Lung (tissue), 16 donors: ENCODE measurements around the gene EZR. TPM values are rescaled to one million over a fixed set of nuclear protein-coding genes. Genes with fewer than 3 reads are reported as not detected.

Experiments
- ATAC-seq: fragments of 200-7000 bp; cut with Tn5 transposase; one replicate; pipeline ENCODE4 v1.9.1; 2020; ENCODE audit warnings: moderate number of reproducible peaks; ENCODE audit not compliant: insufficient read depth, low FRiP score
- DNase-seq, 3 donors: peaks; one replicate each; pipeline ENCODE4 v3.0.0-alpha.2; 2013 to 2017
- H3K27ac ChIP-seq, 2 donors: one replicate each; pipeline ENCODE4 v1.5.1; 2013; ENCODE audit warnings: mild to moderate bottlenecking in 2 of 2, moderate library complexity in 2 of 2, control low read depth in 1 of 2, inconsistent platforms in 1 of 2, low read depth in 1 of 2, low read length in 1 of 2
- H3K27me3 ChIP-seq, 3 donors: one replicate each; pipeline ENCODE4 v1.5.1; 2013; ENCODE audit warnings: low read length in 2 of 3; ENCODE audit not compliant: control insufficient read depth in 3 of 3, insufficient read depth in 3 of 3
- H3K36me3 ChIP-seq, 4 donors: one replicate each; pipeline ENCODE4 v1.5.1; 2013; ENCODE audit warnings: low read length in 4 of 4, mild to moderate bottlenecking in 1 of 4, moderate library complexity in 1 of 4; ENCODE audit not compliant: control insufficient read depth in 4 of 4, insufficient read depth in 4 of 4
- H3K4me1 ChIP-seq, 5 donors: one replicate each; pipeline ENCODE4 v1.5.1; 2013; ENCODE audit warnings: low read length in 5 of 5, mild to moderate bottlenecking in 2 of 5, moderate library complexity in 1 of 5; ENCODE audit not compliant: control insufficient read depth in 5 of 5, insufficient read depth in 5 of 5
- H3K4me3 ChIP-seq: one replicate; pipeline ENCODE4 v1.5.1; 2013; ENCODE audit warnings: mild to moderate bottlenecking, control low read depth, moderate library complexity
- H3K9ac ChIP-seq, 2 donors: one replicate each; pipeline ENCODE4 v1.5.1; 2013; ENCODE audit warnings: low read length in 2 of 2, control low read depth in 1 of 2; ENCODE audit not compliant: insufficient read depth in 1 of 2
- H3K9me3 ChIP-seq, 4 donors: one replicate each; pipeline ENCODE4 v1.5.1; 2013; ENCODE audit warnings: low read length in 3 of 4, mild to moderate bottlenecking in 1 of 4, moderate library complexity in 1 of 4; ENCODE audit not compliant: control insufficient read depth in 4 of 4, insufficient read depth in 3 of 4
- CTCF ChIP-seq: IDR thresholded peaks from 2 replicates; pipeline ENCODE4 v1.5.1; 2012; ENCODE audit warnings: mild to moderate bottlenecking; ENCODE audit errors: control extremely low read depth, extremely low read depth
- WGBS, 2 donors: extraction: QIAGEN DNeasy Blood & Tissue Kit; methylation state at CpG; one replicate each; pipeline ENCODE4 v1.1.7; 2013; 5-methylcytosine and 5-hydroxymethylcytosine counted together
- long read RNA-seq, 5 donors: transcript quantifications; one replicate each; lab custom pipeline, GENCODE V29; 2026
- polyA plus RNA-seq, 2 donors: library from polyadenylated mRNA; stranded (reverse); fragments of 200-250 nt; gene quantifications; one replicate each; pipeline ENCODE4 v1.2.1, GENCODE V29; 2013
- total RNA-seq, 2 donors: library from RNA; depleted of rRNA in 1 of 2; stranded (reverse); fragments of >200 nt in 1 of 2; gene quantifications; one replicate each; pipeline ENCODE4 v1.2.1, GENCODE V29; 2014 to 2021
- donor health status: control.
- donor health status: control.
- donor health status: Bipolar disorder and iron deficiency.
- donor health status: healthy.
- donor health status: DM: yes; HTN: yes; CAD: no.

The EZR gene
- 100 to 1,000 TPM; 168 to 452 TPM for total RNA-seq
- polyA plus RNA-seq = 100 to 1,000 TPM; 173 to 222 TPM
- long read RNA-seq, donor 1, transcript EZR-202 (14 exons, 3,096 nt) = major isoform, 21 of 79 reads
- long read RNA-seq, donor 1, transcript EZR-201 (13 exons, 3,068 nt) = minor isoform, 7 of 79 reads
- long read RNA-seq, donor 1, partial matches to known transcripts = 51 of 79 reads
- long read RNA-seq, donor 1, other reads (novel, unspliced or antisense) = 0 of 79 reads
- long read RNA-seq, donor 2, partial matches to known transcripts = 23 of 30 reads
- long read RNA-seq, donor 2, other reads (novel, unspliced or antisense) = 0 of 30 reads
- long read RNA-seq, donor 3, transcript EZR-202 (14 exons, 3,096 nt) = major isoform, 12 of 52 reads
- long read RNA-seq, donor 3, partial matches to known transcripts = 34 of 52 reads
- long read RNA-seq, donor 3, other reads (novel, unspliced or antisense) = 5 of 52 reads
- long read RNA-seq, donor 4, transcript EZR-201 (13 exons, 3,068 nt) = major isoform, 7 of 22 reads
- long read RNA-seq, donor 4, partial matches to known transcripts = 12 of 22 reads
- long read RNA-seq, donor 4, other reads (novel, unspliced or antisense) = 0 of 22 reads
- long read RNA-seq, donor 5, transcript EZR-202 (14 exons, 3,096 nt) = major isoform, 19 of 109 reads
- long read RNA-seq, donor 5, transcript EZR-201 (13 exons, 3,068 nt) = minor isoform, 7 of 109 reads
- long read RNA-seq, donor 5, partial matches to known transcripts = 83 of 109 reads
- long read RNA-seq, donor 5, other reads (novel, unspliced or antisense) = 0 of 109 reads

GRCh38 chr6:158819213-158819976 is at the start of gene EZR:
Gene EZR, minus strand, starts transcription at chr6:158819368. Its CDS starts 1,275 bp downstream, at chr6:158818093.
- peak; percentile 83 to 89 (median 87) for DNase-seq
- 7 to 8% methylated on average over 44 to 67 of the region's 67 CpGs for WGBS, 2 donors

DNA sequence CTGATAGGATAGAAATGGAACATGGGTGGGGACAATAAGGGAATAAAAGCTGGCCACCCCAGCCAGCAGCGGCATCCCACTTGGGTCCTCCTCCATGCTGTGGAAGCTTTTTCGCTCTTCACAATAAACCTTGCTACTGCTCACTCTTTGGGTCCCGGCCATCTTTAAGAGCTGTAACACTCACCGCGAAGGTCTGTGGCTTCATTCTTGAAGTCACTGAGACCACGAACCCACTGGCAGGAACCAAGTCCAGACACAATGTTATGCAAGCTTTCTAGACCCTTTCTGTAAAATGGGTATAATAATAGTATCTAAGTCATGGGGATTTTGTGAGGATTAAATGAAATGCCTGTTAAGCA is 48.9 kb upstream of the EZR start:
- ATAC-seq (no peak), DNase-seq (no peak)
- no peaks in the 10 kb centered on the region for H3K9me3 ChIP-seq
- H3K4me3 ChIP-seq = no peak overlapping the region
- no peaks in the 10 kb centered on the region for H3K36me3 ChIP-seq
- peaks cover 0 to 9% (median 4%) of the 10 kb centered on the region in 5 donors for H3K4me1 ChIP-seq
- 92 to 93% methylated on average over 6 of the region's 6 CpGs for WGBS, 2 donors
- H3K9ac ChIP-seq = no peak overlapping the region
- no peak for TF ChIP-seq CTCF
- H3K27ac ChIP-seq = no peak overlapping the region
- H3K27me3 ChIP-seq = no peaks in the 10 kb centered on the region

More at GRCh38 chr6:158819213-158819976, at the start of gene EZR:
- H3K27ac ChIP-seq = peak within 1 kb of the TSS; percentile 94 to 97
- H3K27me3 ChIP-seq = no peaks in the 10 kb centered on the region
- peaks cover 0 to 36% (median 6%) of the 10 kb centered on the region in 5 donors for H3K4me1 ChIP-seq
- no peaks in the 10 kb centered on the region for H3K9me3 ChIP-seq
- H3K4me3 ChIP-seq = peak within 1 kb of the TSS; percentile 73
- peak within 1 kb of the TSS; percentile 38 to 63 for H3K9ac ChIP-seq
- ATAC-seq = peak; percentile 71
- no peak for TF ChIP-seq CTCF
- H3K36me3 ChIP-seq = peaks cover 0 to 2% (median 0%) of the 10 kb centered on the region in 4 donors

GRCh38 chr6:158867381-158868121 is 48.4 kb upstream of the EZR start:
- Histone ChIP-seq H3K36me3 (no peaks in the 10 kb centered on the region), H3K27ac (peak overlapping the region in 1 of 2 donors; percentile 29), H3K4me3 (no peak overlapping the region), H3K27me3 (no peaks in the 10 kb centered on the region), H3K9me3 (no peaks in the 10 kb centered on the region), H3K9ac (no peak overlapping the region), H3K4me1 (peaks cover 0 to 9% (median 4%) of the 10 kb centered on the region in 5 donors)
- no peak for TF ChIP-seq CTCF
- no peak for ATAC-seq
- 86 to 88% methylated on average over 10 of the region's 10 CpGs for WGBS, 2 donors
- DNase-seq = no peak
